Activated CD4-positive, CD25-positive, alpha-beta regulatory T cell treated with anti-CD3 and anti-CD28 coated beads, Interleukin-2, amount 50 U/mL, for 16 hours (primary cell): Measurements from ENCODE around the gene SP4.
"Not testable (repeated sequence)": the region's sequence is repeated elsewhere in the genome, so short reads cannot be mapped to it uniquely, and the experiment has no call there.

ENCODE experiments used
- DNase-seq: peaks from one replicate; pipeline ENCODE4 v3.0.0-alpha.2; 2020; ENCODE audit warnings: low read depth, low spot score

The SP4 gene

GRCh38 chr7:21524680-21525079 lies 96.8 kb downstream of the SP4 start:
- DNase-seq, result no peak

- no peak for DNase-seq
These were observed 98.1 kb downstream of the SP4 start for GRCh38 chr7:21526007-21526406.

- DNase-seq, result no peak
These were observed 98.6 kb downstream of the SP4 start for GRCh38 chr7:21526448-21526847.

GRCh38 chr7:21532485-21532884 lies 104.6 kb downstream of the SP4 start:
- DNase-seq, result not testable (repeated sequence)

GRCh38 chr7:21533646-21534045 lies 105.8 kb downstream of the SP4 start:
- not testable (repeated sequence) for DNase-seq

GRCh38 chr7:21536445-21537118 lies 108.7 kb downstream of the SP4 start:
- not testable (repeated sequence) for DNase-seq

GRCh38 chr7:21538936-21539495 lies 111.1 kb downstream of the SP4 start:
- no peak for DNase-seq

- DNase-seq, result no peak
These were observed 115.1 kb downstream of the SP4 start, which contains the start of gene DNAH11 for GRCh38 chr7:21542891-21543527. DNAH11 (plus strand) TSS chr7:21543039; CDS start chr7:21543246, 207 bp downstream.

GRCh38 chr7:21543528-21544302 lies 115.8 kb downstream of the SP4 start:
- DNase-seq, result no peak

GRCh38 chr7:21544303-21544656 lies 116.4 kb downstream of the SP4 start:
- no peak for DNase-seq

- DNase-seq, result no peak
These were observed 116.8 kb downstream of the SP4 start for GRCh38 chr7:21544715-21545114.

- DNase-seq, result no peak
These were observed 119.6 kb downstream of the SP4 start for GRCh38 chr7:21547501-21547900.

- no peak for DNase-seq
These were observed 120.6 kb downstream of the SP4 start for GRCh38 chr7:21548491-21548890.

GRCh38 chr7:21550076-21550475 lies 122.2 kb downstream of the SP4 start:
- DNase-seq, result no peak

GRCh38 chr7:21550821-21551531 lies 123.1 kb downstream of the SP4 start:
- no peak for DNase-seq

GRCh38 chr7:21562385-21562784 lies 134.5 kb downstream of the SP4 start:
- DNase-seq, result no peak
